HepG2 (cell line): ENCODE measurements around the gene CDO1. TPM values are rescaled to one million over a fixed set of nuclear protein-coding genes. Genes with fewer than 3 reads are reported as not detected.

Experiments used
- CENPX ChIP-seq: sonication (generic); formaldehyde crosslinking; IDR thresholded peaks from 2 replicates; pipeline ENCODE4 v1.9.0; 2021; ENCODE audit warnings: mild to moderate bottlenecking, missing genetic modification reagents, moderate library complexity
- HNRNPH1 ChIP-seq: fragments of 200-400 bp; formaldehyde crosslinking; optimal IDR thresholded peaks from 2 replicates; pipeline ENCODE3; 2017; ENCODE audit warnings: mild to moderate bottlenecking, low read depth, low read length
- MAFF ChIP-seq: IDR thresholded peaks from 2 replicates; pipeline ENCODE4 v1.6.1; 2011; ENCODE audit warnings: low read depth, low read length, improper control_type of control experiment
- MLXIP ChIP-seq: sonication (generic); formaldehyde crosslinking; IDR thresholded peaks from 2 replicates; pipeline ENCODE4 v1.9.0; 2021; ENCODE audit warnings: missing genetic modification reagents, borderline replicate concordance
- NCOR1 ChIP-seq: fragments of 200-600 bp; sonication (generic); IDR thresholded peaks from 2 replicates; pipeline ENCODE4 v1.7.0; 2017; ENCODE audit warnings: antibody characterized with exemption, low read length, borderline replicate concordance
- PCBP2 ChIP-seq: fragments of 200-400 bp; formaldehyde crosslinking; optimal IDR thresholded peaks from 2 replicates; pipeline ENCODE3; 2018; ENCODE audit warnings: low read length, low read depth; ENCODE audit not compliant: poor library complexity, severe bottlenecking
- PPARG ChIP-seq: conservative IDR thresholded peaks from 2 replicates; pipeline ENCODE4 v1.6.1; 2016; ENCODE audit warnings: missing biosample characterization, missing genetic modification reagents
- SRY ChIP-seq: sonication (generic); formaldehyde crosslinking; IDR thresholded peaks from 2 replicates; pipeline ENCODE4 v1.8.0; 2022; ENCODE audit warnings: mild to moderate bottlenecking, missing genetic modification reagents
- TCF7L2 ChIP-seq: IDR thresholded peaks from 2 replicates; pipeline ENCODE4 v1.6.1; 2011; ENCODE audit warnings: mild to moderate bottlenecking, low read depth, low read length, moderate library complexity
- ZBTB1 ChIP-seq: sonication (generic); formaldehyde crosslinking; IDR thresholded peaks from 2 replicates; pipeline ENCODE4 v1.4.0; 2020; ENCODE audit warnings: missing genetic modification reagents, borderline replicate concordance
- ZNF124 ChIP-seq: sonication (generic); formaldehyde crosslinking; IDR thresholded peaks from 2 replicates; pipeline ENCODE4 v1.4.0; 2020; ENCODE audit warnings: missing genetic modification reagents
- ZNF275 ChIP-seq: sonication (generic); formaldehyde crosslinking; IDR thresholded peaks from 2 replicates; pipeline ENCODE4 v1.8.0; 2022; ENCODE audit warnings: missing genetic modification reagents, mild to moderate bottlenecking, inconsistent platforms, borderline replicate concordance
- ZNF333 ChIP-seq: sonication (generic); formaldehyde crosslinking; IDR thresholded peaks from 2 replicates; pipeline ENCODE4 v1.4.0; 2020; ENCODE audit warnings: mild to moderate bottlenecking, missing genetic modification reagents, borderline replicate concordance
- ZNF432 ChIP-seq: sonication (generic); formaldehyde crosslinking; IDR thresholded peaks from 2 replicates; pipeline ENCODE4 v1.5.0; 2020; ENCODE audit warnings: missing genetic modification reagents, mild to moderate bottlenecking, borderline replicate concordance
- ZNF484 ChIP-seq: sonication (generic); formaldehyde crosslinking; IDR thresholded peaks from 2 replicates; pipeline ENCODE4 v1.5.1; 2020; ENCODE audit warnings: mild to moderate bottlenecking, low read depth, missing genetic modification reagents, borderline replicate concordance
- ZNF496 ChIP-seq: sonication (generic); formaldehyde crosslinking; IDR thresholded peaks from 2 replicates; pipeline ENCODE4 v1.8.1; 2023; ENCODE audit warnings: mild to moderate bottlenecking, moderate library complexity, missing genetic modification reagents; ENCODE audit not compliant: insufficient replicate concordance
- ZXDC ChIP-seq: sonication (generic); formaldehyde crosslinking; IDR thresholded peaks from 2 replicates; pipeline ENCODE4 v1.5.0; 2020; ENCODE audit warnings: mild to moderate bottlenecking, missing genetic modification reagents
- polyA plus RNA-seq, 8 experiments: library from polyadenylated mRNA; depleted of rRNA in 3 of 8; stranded (reverse) in 7 of 8; unstranded in 1 of 8; fragments of >200 nt; fragmentation: Illumina TruSeq in 4 of 8; extraction: Trizol in 4 of 8; gene quantifications; 2 replicates each; pipeline versions ENCODE4 v1.2.1 to v1.2.3, GENCODE V29; 2011 to 2016; ENCODE audit warnings: low read depth in 4 of 8, missing spikeins in 1 of 8, mixed read lengths in 1 of 8; ENCODE audit not compliant: insufficient read depth in 1 of 8
- total RNA-seq, 5 experiments: library from RNA; depleted of rRNA; stranded (reverse); fragments of >200 nt; fragmentation: Illumina TruSeq; extraction: Trizol; gene quantifications; 2 replicates each; pipeline ENCODE4 v1.2.3, GENCODE V29; 2016; ENCODE audit warnings: low read depth in 1 of 5
- TF ChIP-seq, protein P1 (sequence below): sonication (generic); formaldehyde crosslinking; IDR thresholded peaks from 2 replicates; pipeline ENCODE4 v1.4.0; 2020; ENCODE audit warnings: missing genetic modification reagents; ENCODE audit errors: not compliant biosample characterization
- TF ChIP-seq, protein P2 (sequence below): sonication (generic); formaldehyde crosslinking; IDR thresholded peaks from 2 replicates; pipeline ENCODE4 v1.4.0; 2020; ENCODE audit warnings: missing genetic modification reagents

CDO1 gene
- total and polyA plus RNA-seq, 2 of the 13 experiments (the other 11 are each of a cell fraction or from before 2014, with no cell fraction given), result 3.2 to 4.4 TPM

DNA sequence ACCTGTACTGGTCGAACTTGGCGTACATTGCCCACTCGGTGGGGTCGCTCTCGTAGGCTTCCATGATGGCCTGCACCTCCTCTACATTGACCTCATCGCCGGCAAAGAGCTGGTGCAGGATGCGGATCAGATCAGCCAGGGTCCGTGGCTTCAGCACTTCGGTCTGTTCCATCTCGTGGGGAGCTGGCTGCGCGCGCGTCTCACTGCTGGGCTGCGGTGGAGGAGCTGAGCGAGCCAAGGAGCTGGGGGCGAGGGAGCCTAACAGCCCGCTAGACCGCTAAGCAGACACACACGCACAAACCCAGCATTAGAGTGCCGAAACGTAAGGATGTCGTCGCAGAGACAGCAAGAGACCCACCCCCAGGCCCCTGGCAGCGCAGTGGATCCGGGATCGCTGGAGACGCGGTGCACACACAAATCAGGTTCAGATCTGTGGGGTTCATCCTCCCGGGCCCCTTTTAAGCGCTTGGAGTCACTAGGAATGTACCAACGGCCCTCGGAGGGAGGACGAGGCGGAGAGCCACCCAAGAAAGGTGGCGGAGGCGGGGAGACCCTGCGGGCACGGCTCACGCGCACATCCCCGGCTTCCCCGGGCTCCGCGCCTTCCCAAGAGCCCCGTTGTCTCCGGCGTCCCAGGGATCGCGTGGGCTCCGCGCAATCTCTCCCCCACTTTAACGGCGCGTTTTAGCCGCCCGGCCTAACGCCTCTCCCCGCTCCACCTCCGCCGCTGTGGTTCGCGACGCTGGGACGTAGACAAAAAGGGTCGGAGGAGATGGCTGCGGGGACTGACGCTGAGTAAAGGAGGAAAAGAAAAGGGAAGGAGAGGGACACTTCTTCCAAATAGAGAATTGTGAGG is at the start of gene CDO1 (continued):
- no peak for TF ChIP-seq MAFF
- no peak for TF ChIP-seq TCF7L2
- no peak for TF ChIP-seq ZXDC (CRISPR knock-in tag)
- TF ChIP-seq ZNF275 (CRISPR knock-in tag), result no peak
- TF ChIP-seq MLXIP (CRISPR knock-in tag), result no peak
- TF ChIP-seq CENPX (CRISPR knock-in tag), result no peak
- TF ChIP-seq PCBP2, result no peak
- TF ChIP-seq, protein P1, sequence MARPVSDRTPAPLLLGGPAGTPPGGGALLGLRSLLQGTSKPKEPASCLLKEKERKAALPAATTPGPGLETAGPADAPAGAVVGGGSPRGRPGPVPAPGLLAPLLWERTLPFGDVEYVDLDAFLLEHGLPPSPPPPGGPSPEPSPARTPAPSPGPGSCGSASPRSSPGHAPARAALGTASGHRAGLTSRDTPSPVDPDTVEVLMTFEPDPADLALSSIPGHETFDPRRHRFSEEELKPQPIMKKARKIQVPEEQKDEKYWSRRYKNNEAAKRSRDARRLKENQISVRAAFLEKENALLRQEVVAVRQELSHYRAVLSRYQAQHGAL, result no peak
- 0 out of 2 replicates have a peak, but pooled peaks have one; percentile 41 for TF ChIP-seq SRY (CRISPR knock-in tag)
- no peak for TF ChIP-seq PPARG (CRISPR knock-in tag)
- TF ChIP-seq ZBTB1, result no peak
- no peak for TF ChIP-seq ZNF124 (CRISPR knock-in tag)
- no peak for TF ChIP-seq ZNF432 (CRISPR knock-in tag)
- TF ChIP-seq HNRNPH1, result no peak
- TF ChIP-seq, protein P2, sequence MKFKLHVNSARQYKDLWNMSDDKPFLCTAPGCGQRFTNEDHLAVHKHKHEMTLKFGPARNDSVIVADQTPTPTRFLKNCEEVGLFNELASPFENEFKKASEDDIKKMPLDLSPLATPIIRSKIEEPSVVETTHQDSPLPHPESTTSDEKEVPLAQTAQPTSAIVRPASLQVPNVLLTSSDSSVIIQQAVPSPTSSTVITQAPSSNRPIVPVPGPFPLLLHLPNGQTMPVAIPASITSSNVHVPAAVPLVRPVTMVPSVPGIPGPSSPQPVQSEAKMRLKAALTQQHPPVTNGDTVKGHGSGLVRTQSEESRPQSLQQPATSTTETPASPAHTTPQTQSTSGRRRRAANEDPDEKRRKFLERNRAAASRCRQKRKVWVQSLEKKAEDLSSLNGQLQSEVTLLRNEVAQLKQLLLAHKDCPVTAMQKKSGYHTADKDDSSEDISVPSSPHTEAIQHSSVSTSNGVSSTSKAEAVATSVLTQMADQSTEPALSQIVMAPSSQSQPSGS (CRISPR knock-in tag), result no peak
- TF ChIP-seq ZNF484 (CRISPR knock-in tag), result no peak
- TF ChIP-seq ZNF496 (CRISPR knock-in tag), result no peak
- no peak for TF ChIP-seq NCOR1
- no peak for TF ChIP-seq ZNF333 (CRISPR knock-in tag)
